IPS-18a (cell line): ENCODE measurements around the gene SLC25A22.

Experiments
- H3K27ac ChIP-seq: one replicate; pipeline ENCODE4 v1.5.1; 2013; ENCODE audit warnings: low read length
- H3K27me3 ChIP-seq: one replicate; pipeline ENCODE4 v1.6.1; 2013; ENCODE audit warnings: mild to moderate bottlenecking, low read length; ENCODE audit not compliant: control insufficient read depth, insufficient read depth
- H3K36me3 ChIP-seq: one replicate; pipeline ENCODE4 v1.6.1; 2013; ENCODE audit warnings: low read depth, low read length; ENCODE audit not compliant: control insufficient read depth
- H3K4me1 ChIP-seq: one replicate; pipeline ENCODE4 v1.6.1; 2013; ENCODE audit warnings: low read depth, low read length; ENCODE audit not compliant: control insufficient read depth
- H3K4me3 ChIP-seq: one replicate; pipeline ENCODE4 v1.5.1; 2013; ENCODE audit warnings: low read length
- H3K9ac ChIP-seq: one replicate; pipeline ENCODE4 v1.6.1; 2013; ENCODE audit warnings: mild to moderate bottlenecking, low read length, moderate library complexity
- H3K9me3 ChIP-seq: one replicate; pipeline ENCODE4 v1.6.1; 2013; ENCODE audit warnings: low read depth, low read length; ENCODE audit not compliant: control insufficient read depth

SLC25A22 gene

GRCh38 chr11:839875-840617, 42.0 kb upstream of the SLC25A22 start:
- Histone ChIP-seq H3K27me3 (no peaks in the 10 kb centered on the region), H3K9ac (no peak overlapping the region), H3K36me3 (peaks cover 22% of the 10 kb centered on the region), H3K27ac (no peak overlapping the region), H3K9me3 (no peaks in the 10 kb centered on the region), H3K4me1 (peaks cover 8% of the 10 kb centered on the region), H3K4me3 (no peak overlapping the region)

- Histone ChIP-seq H3K4me1 (peaks cover 3% of the 10 kb centered on the region), H3K27ac (no peak overlapping the region), H3K4me3 (no peak overlapping the region), H3K27me3 (peaks cover 7% of the 10 kb centered on the region), H3K36me3 (peaks cover 22% of the 10 kb centered on the region), H3K9ac (no peak overlapping the region), H3K9me3 (no peaks in the 10 kb centered on the region)
These were observed 41.2 kb upstream of the SLC25A22 start for GRCh38 chr11:839280-839623.

GRCh38 chr11:838441-839279, 40.6 kb upstream of the SLC25A22 start:
- peaks cover 3% of the 10 kb centered on the region for H3K4me1 ChIP-seq
- peaks cover 22% of the 10 kb centered on the region for H3K36me3 ChIP-seq
- H3K9ac ChIP-seq = no peak overlapping the region
- H3K27me3 ChIP-seq = peaks cover 13% of the 10 kb centered on the region
- no peaks in the 10 kb centered on the region for H3K9me3 ChIP-seq
- H3K4me3 ChIP-seq = no peak overlapping the region
- H3K27ac ChIP-seq = no peak overlapping the region

GRCh38 chr11:837990-838307, 39.9 kb upstream of the SLC25A22 start:
- Histone ChIP-seq H3K27ac (no peak overlapping the region), H3K27me3 (peaks cover 18% of the 10 kb centered on the region), H3K4me1 (peaks cover 4% of the 10 kb centered on the region), H3K9me3 (no peaks in the 10 kb centered on the region), H3K9ac (no peak overlapping the region), H3K36me3 (peaks cover 22% of the 10 kb centered on the region), H3K4me3 (no peak overlapping the region)

- Histone ChIP-seq H3K4me1 (peaks cover 4% of the 10 kb centered on the region), H3K36me3 (peaks cover 22% of the 10 kb centered on the region), H3K27ac (no peak overlapping the region)
These were observed 39.3 kb upstream of the SLC25A22 start for GRCh38 chr11:837189-837989.

GRCh38 chr11:836700-837099, 38.6 kb upstream of the SLC25A22 start:
- Histone ChIP-seq H3K36me3 (peaks cover 22% of the 10 kb centered on the region), H3K4me1 (peaks cover 11% of the 10 kb centered on the region), H3K9me3 (no peaks in the 10 kb centered on the region), H3K4me3 (no peak overlapping the region), H3K27me3 (peaks cover 27% of the 10 kb centered on the region), H3K9ac (no peak overlapping the region), H3K27ac (no peak overlapping the region)

More at GRCh38 chr11:837189-837989, 39.3 kb upstream of the SLC25A22 start:
- Histone ChIP-seq H3K27me3 (peaks cover 20% of the 10 kb centered on the region), H3K4me3 (no peak overlapping the region), H3K9me3 (no peaks in the 10 kb centered on the region), H3K9ac (no peak overlapping the region)

GRCh38 chr11:836274-836673, 38.2 kb upstream of the SLC25A22 start:
- H3K9ac ChIP-seq = no peak overlapping the region
- peaks cover 22% of the 10 kb centered on the region for H3K36me3 ChIP-seq
- H3K4me1 ChIP-seq = peaks cover 15% of the 10 kb centered on the region

GRCh38 chr11:834371-835316, 36.6 kb upstream of the SLC25A22 start:
- Histone ChIP-seq H3K9ac (no peak overlapping the region), H3K27me3 (peaks cover 46% of the 10 kb centered on the region), H3K9me3 (no peaks in the 10 kb centered on the region), H3K27ac (no peak overlapping the region), H3K4me1 (peaks cover 22% of the 10 kb centered on the region), H3K4me3 (no peak overlapping the region), H3K36me3 (peaks cover 12% of the 10 kb centered on the region)

More at GRCh38 chr11:836274-836673, 38.2 kb upstream of the SLC25A22 start:
- Histone ChIP-seq H3K9me3 (no peaks in the 10 kb centered on the region), H3K27me3 (peaks cover 31% of the 10 kb centered on the region), H3K27ac (no peak overlapping the region), H3K4me3 (no peak overlapping the region)

GRCh38 chr11:833849-834311, 35.8 kb upstream of the SLC25A22 start:
- Histone ChIP-seq H3K9me3 (no peaks in the 10 kb centered on the region), H3K9ac (peak overlapping the region; percentile 9), H3K4me3 (peak overlapping the region; percentile 62), H3K4me1 (peaks cover 29% of the 10 kb centered on the region), H3K36me3 (peaks cover 4% of the 10 kb centered on the region), H3K27ac (no peak overlapping the region), H3K27me3 (peaks cover 54% of the 10 kb centered on the region)

- peaks cover 34% of the 10 kb centered on the region for H3K4me1 ChIP-seq
- no peaks in the 10 kb centered on the region for H3K36me3 ChIP-seq
- peak overlapping the region; percentile 62 for H3K4me3 ChIP-seq
- H3K9me3 ChIP-seq = no peaks in the 10 kb centered on the region
- peak overlapping the region; percentile 9 for H3K9ac ChIP-seq
- H3K27me3 ChIP-seq = peaks cover 60% of the 10 kb centered on the region
- H3K27ac ChIP-seq = no peak overlapping the region
These were observed 35.2 kb upstream of the SLC25A22 start for GRCh38 chr11:833114-833791.
